Panc1 (cell line): Measurements from ENCODE around the gene CEP135. TPM values are rescaled to one million over a fixed set of nuclear protein-coding genes. Genes with fewer than 3 reads are reported as not detected.

Experiments
- ATAC-seq: fragments of 200-7000 bp; cut with Tn5 transposase; 2 replicates; pipeline ENCODE4 v1.9.1; 2020; ENCODE audit warnings: mild to moderate bottlenecking, moderate library complexity
- BruUV-seq: library from RNA; stranded (reverse); fragments of 400-500 nt; replicated peaks from 2 replicates; lab custom pipeline; 2021; lab: Mats Ljungman, UMichigan
- CTCF ChIA-PET: fragments of 300-600 bp; sonication (Branson Sonifier 250); formaldehyde crosslinking; loops from one replicate; lab custom pipeline; 2022; ENCODE audit warnings: antibody characterized with exemption; lab: Charles Lee
- POLR2A ChIA-PET: fragments of 300-600 bp; sonication (Branson Sonifier 250); formaldehyde crosslinking; loops from one replicate; lab custom pipeline; 2022; ENCODE audit warnings: antibody characterized with exemption; lab: Charles Lee
- DNase-seq: peaks from one replicate; pipeline ENCODE4 v3.0.0-alpha.2; 2010; ENCODE audit warnings: low read depth, low spot score
- H3K27ac ChIP-seq: 2 replicates; pipeline ENCODE4 v1.5.1; 2011; ENCODE audit warnings: mild to moderate bottlenecking, low read length, inconsistent platforms
- H3K27me3 ChIP-seq: fragments of 200-500 bp; sonication (Bioruptor generic); 2 replicates; pipeline ENCODE4 v1.6.0; 2014; ENCODE audit warnings: low read length, inconsistent platforms; ENCODE audit not compliant: control insufficient read depth, insufficient read depth
- H3K36me3 ChIP-seq: fragments of 200-500 bp; sonication (Bioruptor generic); 2 replicates; pipeline ENCODE4 v1.5.1; 2014; ENCODE audit warnings: inconsistent platforms, mild to moderate bottlenecking, low read length, moderate library complexity; ENCODE audit not compliant: control insufficient read depth, insufficient read depth
- H3K4me1 ChIP-seq: 2 replicates; pipeline ENCODE4 v1.5.1; 2011; ENCODE audit warnings: inconsistent platforms, mild to moderate bottlenecking, low read length, moderate library complexity; ENCODE audit not compliant: control insufficient read depth, insufficient read depth
- H3K4me3 ChIP-seq, 2 experiments: 2 replicates each; pipeline ENCODE4 v1.5.1; 2011 to 2012; ENCODE audit warnings: low read depth in 2 of 2, low read length in 2 of 2, mild to moderate bottlenecking in 2 of 2, inconsistent platforms in 1 of 2, moderate library complexity in 1 of 2
- H3K9me3 ChIP-seq: fragments of 200-500 bp; sonication (Bioruptor generic); 2 replicates; pipeline ENCODE4 v1.5.1; 2014; ENCODE audit warnings: low read depth, mild to moderate bottlenecking, inconsistent platforms, low read length, moderate library complexity; ENCODE audit not compliant: control insufficient read depth, insufficient read depth
- CTCF ChIP-seq: fragments of 450-650 bp; IDR thresholded peaks from 2 replicates; pipeline ENCODE4 v1.5.1; 2017; ENCODE audit warnings: mild to moderate bottlenecking
- POLR2AphosphoS5 ChIP-seq: IDR thresholded peaks from 2 replicates; pipeline ENCODE4 v1.6.1; 2012; ENCODE audit warnings: mild to moderate bottlenecking, low read depth, low read length, moderate library complexity
- SIN3A ChIP-seq: IDR thresholded peaks from 2 replicates; pipeline ENCODE4 v1.6.1; 2012; ENCODE audit warnings: low read depth, mild to moderate bottlenecking, low read length, moderate library complexity, borderline replicate concordance; ENCODE audit not compliant: insufficient read depth
- TCF7L2 ChIP-seq: IDR thresholded peaks from 2 replicates; pipeline ENCODE4 v1.6.1; 2011; ENCODE audit warnings: mild to moderate bottlenecking, low read depth, low read length, inconsistent platforms
- in situ Hi-C: cut with HindIII; loops from 2 replicates; pipeline ENCODE4 v1.10.0; 2016; ENCODE audit warnings: low sequenced_read_pairs, low pct_unique_long_range_greater_than_20kb
- intact Hi-C: fragments of 100-400 bp; cut with micrococcal nuclease; formaldehyde crosslinking; loops from one replicate; pipeline ENCODE4 v1.10.0; 2022; ENCODE audit not compliant: unreplicated experiment
- total RNA-seq: library from RNA; stranded (reverse); gene quantifications from one replicate; pipeline ENCODE4 v1.2.1, GENCODE V29; 2021; ENCODE audit not compliant: unreplicated experiment
- TF ChIP-seq, protein P1 (sequence below), 2 experiments: IDR thresholded peaks; 2 replicates each; pipeline ENCODE4 v1.6.1; 2011 to 2012; ENCODE audit warnings: low read depth in 2 of 2, control low read depth in 1 of 2, low read length in 1 of 2, mild to moderate bottlenecking in 1 of 2, moderate library complexity in 1 of 2; ENCODE audit not compliant: insufficient read depth in 1 of 2

CEP135 gene
- total RNA-seq, 1 experiment from 2014 or later = 9.5 TPM

DNA sequence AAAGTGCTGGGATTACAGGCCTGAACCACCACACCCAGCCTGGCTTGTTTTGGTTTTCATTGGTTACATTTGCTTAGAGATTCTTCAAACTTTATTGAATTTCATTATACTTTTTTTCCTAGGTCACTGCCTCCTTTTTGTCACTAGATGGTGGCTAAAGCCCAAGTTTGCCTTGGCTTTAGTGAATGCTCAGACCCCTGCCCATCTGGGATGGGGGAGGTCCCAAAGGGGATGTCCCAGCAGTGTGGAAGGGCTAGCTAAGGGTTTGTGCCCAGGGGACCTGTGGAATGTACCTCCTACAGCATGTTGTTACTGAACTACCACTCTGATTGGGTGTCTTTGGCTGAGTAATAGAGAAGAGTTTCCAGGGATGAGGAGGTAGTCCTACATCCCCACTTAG is 58.4 kb downstream of the CEP135 start:
- in situ Hi-C loops = no loop called here
- ATAC-seq = no peak
- Histone ChIP-seq H3K36me3 (no peaks in the 10 kb centered on the region), H3K27ac (no peak overlapping the region), H3K4me3 (no peak overlapping the region), H3K4me1 (no peaks in the 10 kb centered on the region), H3K9me3 (no peaks in the 10 kb centered on the region), H3K27me3 (no peaks in the 10 kb centered on the region)
- BruUV-seq = no TSS peak
- ChIA-PET POLR2A (no interaction called here), CTCF (no interaction called here)
- intact Hi-C loops = no loop called here
- no peak for DNase-seq
- no peak for TF ChIP-seq POLR2AphosphoS5
- TF ChIP-seq TCF7L2 = no peak
- TF ChIP-seq, protein P1, sequence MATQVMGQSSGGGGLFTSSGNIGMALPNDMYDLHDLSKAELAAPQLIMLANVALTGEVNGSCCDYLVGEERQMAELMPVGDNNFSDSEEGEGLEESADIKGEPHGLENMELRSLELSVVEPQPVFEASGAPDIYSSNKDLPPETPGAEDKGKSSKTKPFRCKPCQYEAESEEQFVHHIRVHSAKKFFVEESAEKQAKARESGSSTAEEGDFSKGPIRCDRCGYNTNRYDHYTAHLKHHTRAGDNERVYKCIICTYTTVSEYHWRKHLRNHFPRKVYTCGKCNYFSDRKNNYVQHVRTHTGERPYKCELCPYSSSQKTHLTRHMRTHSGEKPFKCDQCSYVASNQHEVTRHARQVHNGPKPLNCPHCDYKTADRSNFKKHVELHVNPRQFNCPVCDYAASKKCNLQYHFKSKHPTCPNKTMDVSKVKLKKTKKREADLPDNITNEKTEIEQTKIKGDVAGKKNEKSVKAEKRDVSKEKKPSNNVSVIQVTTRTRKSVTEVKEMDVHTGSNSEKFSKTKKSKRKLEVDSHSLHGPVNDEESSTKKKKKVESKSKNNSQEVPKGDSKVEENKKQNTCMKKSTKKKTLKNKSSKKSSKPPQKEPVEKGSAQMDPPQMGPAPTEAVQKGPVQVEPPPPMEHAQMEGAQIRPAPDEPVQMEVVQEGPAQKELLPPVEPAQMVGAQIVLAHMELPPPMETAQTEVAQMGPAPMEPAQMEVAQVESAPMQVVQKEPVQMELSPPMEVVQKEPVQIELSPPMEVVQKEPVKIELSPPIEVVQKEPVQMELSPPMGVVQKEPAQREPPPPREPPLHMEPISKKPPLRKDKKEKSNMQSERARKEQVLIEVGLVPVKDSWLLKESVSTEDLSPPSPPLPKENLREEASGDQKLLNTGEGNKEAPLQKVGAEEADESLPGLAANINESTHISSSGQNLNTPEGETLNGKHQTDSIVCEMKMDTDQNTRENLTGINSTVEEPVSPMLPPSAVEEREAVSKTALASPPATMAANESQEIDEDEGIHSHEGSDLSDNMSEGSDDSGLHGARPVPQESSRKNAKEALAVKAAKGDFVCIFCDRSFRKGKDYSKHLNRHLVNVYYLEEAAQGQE (IDR thresholded peaks at IDR 0.05; ENCODE audit: insufficient read depth in 1 of 2, low read depth in 2 of 2, low read length in 1 of 2) = no peak
- TF ChIP-seq CTCF = no peak
- TF ChIP-seq SIN3A = no peak

DNA sequence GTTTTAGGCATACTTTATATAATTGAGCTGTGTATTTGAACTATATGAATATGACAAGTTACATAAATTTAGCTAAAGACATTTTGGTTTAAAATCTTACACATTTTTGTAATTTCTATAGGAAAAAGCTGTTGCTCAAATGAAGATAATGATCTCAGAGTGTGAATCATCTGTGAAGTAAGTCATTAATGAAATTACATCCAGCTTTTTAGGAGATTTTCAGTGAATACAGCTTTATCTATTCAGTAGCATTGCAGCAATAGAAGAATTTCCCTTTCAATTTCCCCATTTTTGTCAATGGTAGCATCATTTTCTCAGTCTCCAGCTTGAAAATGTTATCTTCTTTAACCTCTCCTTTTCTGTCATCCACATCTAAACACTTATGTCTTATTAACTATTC is 59.5 kb downstream of the CEP135 start:
- in situ Hi-C loops = no loop called here
- H3K9me3 ChIP-seq = no peaks in the 10 kb centered on the region
- ATAC-seq (no peak), DNase-seq (no peak)
- intact Hi-C loops = no loop called here
- POLR2A ChIA-PET = no interaction called here
- H3K27me3 ChIP-seq = no peaks in the 10 kb centered on the region
- H3K4me1 ChIP-seq = no peaks in the 10 kb centered on the region
- CTCF ChIA-PET = no interaction called here
- no peaks in the 10 kb centered on the region; the same call in 1 of the 2 replicates for H3K36me3 ChIP-seq
- TF ChIP-seq TCF7L2 (no peak), SIN3A (no peak), POLR2AphosphoS5 (no peak), CTCF (no peak)
- TF ChIP-seq, protein P1 (IDR thresholded peaks at IDR 0.05; ENCODE audit: insufficient read depth in 1 of 2, low read depth in 2 of 2, low read length in 1 of 2) = no peak
- no TSS peak for BruUV-seq
- H3K27ac ChIP-seq = no peak overlapping the region
- H3K4me3 ChIP-seq = no peak overlapping the region
